ENCODE results near the gene USP14.

USP14 gene

DNA sequence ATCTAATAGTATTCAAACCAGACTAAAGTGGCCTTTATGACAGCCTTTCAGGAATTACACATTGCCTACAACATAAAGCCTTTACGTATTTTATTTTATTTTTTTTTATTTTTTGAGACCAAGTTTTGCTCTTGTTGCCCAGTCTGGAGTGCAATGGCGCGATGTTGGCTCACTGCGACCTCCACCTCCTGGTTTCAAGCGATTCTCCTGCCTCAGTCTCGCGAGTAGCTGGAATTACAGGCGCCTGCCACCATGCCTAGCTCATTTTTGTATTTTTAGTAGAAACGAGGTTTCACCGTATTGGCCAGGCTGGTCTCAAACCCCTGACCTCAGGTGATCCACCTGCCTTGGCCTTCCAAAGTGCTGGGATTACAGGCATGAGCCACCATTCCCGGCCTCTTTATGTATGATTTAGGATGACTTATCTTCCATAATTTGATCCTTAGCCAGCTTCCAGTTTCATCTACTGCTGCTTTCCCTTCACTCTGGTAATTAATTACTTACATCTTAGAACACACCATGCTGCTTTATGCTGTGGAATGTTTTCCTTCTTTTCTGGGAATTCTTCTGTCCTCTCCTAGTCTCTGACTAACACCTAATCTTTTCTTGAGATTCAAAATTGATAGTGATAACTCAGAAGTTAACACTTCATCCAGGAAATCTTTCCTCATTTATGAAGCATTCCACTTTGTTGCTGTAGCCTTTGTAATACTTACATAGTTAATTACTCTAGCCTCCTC, 2.6 kb downstream of the USP14 start:
- H3K27me3 ChIP-seq (ENCODE audit: control insufficient read depth, low read length): no peaks in the 10 kb centered on the region
- peak overlapping the region; percentile 99 for H3K4me2 ChIP-seq (ENCODE audit: low read length)
- no peaks in the 10 kb centered on the region for H3F3A ChIP-seq (ENCODE audit: control insufficient read depth, insufficient read depth)
- H4K20me1 ChIP-seq (ENCODE audit: control insufficient read depth, insufficient read depth, low read depth, low read length): peaks cover 12% of the 10 kb centered on the region; the same call in 1 of the 2 replicates
- peaks cover 72% of the 10 kb centered on the region for H3K79me2 ChIP-seq (ENCODE audit: control insufficient read depth, low read length)
- H3K9me3 ChIP-seq (ENCODE audit: control insufficient read depth, insufficient read depth, low read length): no peaks in the 10 kb centered on the region
- TF ChIP-seq CTCF (IDR thresholded peaks at IDR 0.05; ENCODE audit: low read depth, low read length, poor library complexity, severe bottlenecking): no peak
- TF ChIP-seq EZH2phosphoT487 (IDR thresholded peaks at IDR 0.05; ENCODE audit: borderline replicate concordance, low read length): no peak
- peaks cover 68% of the 10 kb centered on the region for H3K36me3 ChIP-seq (ENCODE audit: control insufficient read depth, low read length)
- H3K4me1 ChIP-seq (ENCODE audit: control insufficient read depth, low read length): peaks cover 25% of the 10 kb centered on the region
- no peak overlapping the region for H3K27ac ChIP-seq (ENCODE audit: low read depth, low read length)
- no peaks in the 10 kb centered on the region for H3K9me2 ChIP-seq (replicated peaks; ENCODE audit: control insufficient read depth, low read length)
- peak overlapping the region; percentile 97; the same call in 1 of the 2 replicates for H3K4me3 ChIP-seq (ENCODE audit: low read length)

DNA sequence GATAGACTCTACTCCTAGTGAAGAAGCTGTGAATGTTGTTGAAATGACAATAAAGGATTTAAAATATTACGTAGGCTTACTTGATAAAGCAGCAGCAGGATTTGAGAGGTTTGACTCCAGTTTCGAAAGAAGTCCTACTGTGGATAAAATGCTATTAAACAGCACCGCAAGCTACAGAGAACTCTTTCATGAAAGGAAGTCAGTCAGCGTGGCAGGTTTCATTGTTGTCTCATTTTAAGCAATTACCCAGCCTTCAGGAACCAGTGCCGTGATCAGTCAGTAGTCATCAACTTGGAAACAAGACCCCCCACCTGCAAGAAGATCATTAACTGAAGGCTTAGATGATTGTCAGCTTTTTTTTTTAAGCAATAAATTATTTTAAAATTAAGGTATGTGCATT, 14.0 kb downstream of the USP14 start:
- Histone ChIP-seq H3K4me3 (ENCODE audit: low read length) (no peak overlapping the region), H3K27ac (ENCODE audit: low read depth, low read length) (no peak overlapping the region), H3K79me2 (ENCODE audit: control insufficient read depth, low read length) (peaks cover 27% of the 10 kb centered on the region), H3K9me3 (ENCODE audit: control insufficient read depth, insufficient read depth, low read length) (no peaks in the 10 kb centered on the region), H3F3A (ENCODE audit: control insufficient read depth, insufficient read depth) (no peaks in the 10 kb centered on the region), H3K4me1 (ENCODE audit: control insufficient read depth, low read length) (no peaks in the 10 kb centered on the region), H3K4me2 (ENCODE audit: low read length) (no peak overlapping the region), H3K9me2 (replicated peaks; ENCODE audit: control insufficient read depth, low read length) (no peaks in the 10 kb centered on the region), H4K20me1 (ENCODE audit: control insufficient read depth, insufficient read depth, low read depth, low read length) (no peaks in the 10 kb centered on the region), H3K36me3 (ENCODE audit: control insufficient read depth, low read length) (peaks cover 50% of the 10 kb centered on the region), H3K27me3 (ENCODE audit: control insufficient read depth, low read length) (no peaks in the 10 kb centered on the region)
- TF ChIP-seq EZH2phosphoT487 (IDR thresholded peaks at IDR 0.05; ENCODE audit: borderline replicate concordance, low read length) (no peak), CTCF (IDR thresholded peaks at IDR 0.05; ENCODE audit: low read depth, low read length, poor library complexity, severe bottlenecking) (no peak)

DNA sequence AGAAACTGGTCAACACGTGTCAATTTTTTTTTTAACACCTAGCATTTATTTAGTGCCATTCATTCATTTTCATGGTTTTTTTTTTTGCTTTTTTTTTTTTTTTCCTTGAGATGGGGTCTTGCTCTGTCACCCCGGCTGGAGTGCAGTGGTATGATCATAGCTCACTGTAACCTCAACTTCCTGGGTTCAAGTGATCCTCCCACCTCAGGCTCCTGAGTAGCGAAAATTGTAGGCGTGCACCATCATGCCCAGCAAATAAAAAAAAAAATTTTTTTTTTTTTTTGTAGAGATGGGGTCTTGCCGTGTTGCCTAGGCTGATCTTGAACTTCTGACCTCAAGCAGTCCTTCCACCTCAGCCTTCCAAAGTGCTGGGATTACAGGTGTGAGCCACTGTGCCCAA, 21.1 kb downstream of the USP14 start:
- H4K20me1 ChIP-seq (ENCODE audit: control insufficient read depth, insufficient read depth, low read depth, low read length): no peaks in the 10 kb centered on the region
- H3F3A ChIP-seq (ENCODE audit: control insufficient read depth, insufficient read depth): no peaks in the 10 kb centered on the region
- H3K9me3 ChIP-seq (ENCODE audit: control insufficient read depth, insufficient read depth, low read length): no peaks in the 10 kb centered on the region
- no peak overlapping the region for H3K4me3 ChIP-seq (ENCODE audit: low read length)
- H3K27me3 ChIP-seq (ENCODE audit: control insufficient read depth, low read length): no peaks in the 10 kb centered on the region
- H3K9me2 ChIP-seq (replicated peaks; ENCODE audit: control insufficient read depth, low read length): no peaks in the 10 kb centered on the region
- H3K79me2 ChIP-seq (ENCODE audit: control insufficient read depth, low read length): peaks cover 53% of the 10 kb centered on the region
- no peak overlapping the region for H3K27ac ChIP-seq (ENCODE audit: low read depth, low read length)
- no peaks in the 10 kb centered on the region for H3K4me1 ChIP-seq (ENCODE audit: control insufficient read depth, low read length)
- no peak for TF ChIP-seq CTCF (IDR thresholded peaks at IDR 0.05; ENCODE audit: low read depth, low read length, poor library complexity, severe bottlenecking)
- TF ChIP-seq EZH2phosphoT487 (IDR thresholded peaks at IDR 0.05; ENCODE audit: borderline replicate concordance, low read length): no peak
- H3K4me2 ChIP-seq (ENCODE audit: low read length): no peak overlapping the region
- peaks cover 68% of the 10 kb centered on the region for H3K36me3 ChIP-seq (ENCODE audit: control insufficient read depth, low read length)

Data from DOHH2 (cell line).